ENCODE data around the gene SPINK1. TPM values are rescaled to one million over a fixed set of nuclear protein-coding genes. Genes with fewer than 3 reads are reported as not detected.

Gene SPINK1
- total and polyA plus RNA-seq, 2 of the 13 experiments (the other 11 are each of a cell fraction or from before 2014, with no cell fraction given), result 14.7 to 17.1 TPM

DNA sequence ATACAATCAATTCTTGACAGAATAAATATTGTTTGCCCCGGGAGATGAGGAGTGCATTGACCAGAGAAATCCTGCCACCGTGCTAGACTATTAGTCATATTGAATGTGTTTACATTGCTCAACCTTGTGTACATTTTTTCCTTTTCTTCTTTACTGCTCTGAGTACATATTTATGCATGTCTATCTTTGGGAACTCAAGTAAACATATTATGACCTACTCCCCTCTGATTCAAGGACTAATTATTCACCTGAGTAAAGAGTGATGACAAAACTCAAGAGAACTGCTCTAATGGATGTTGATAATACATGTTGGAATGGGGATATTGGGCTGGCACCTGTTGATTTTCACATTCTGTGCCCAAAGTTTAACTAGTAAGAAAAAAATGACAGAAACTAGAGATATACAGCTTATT is 3.9 kb upstream of the SPINK1 start (continued):
- TF ChIP-seq ZNF775 (CRISPR knock-in tag; IDR thresholded peaks at IDR 0.05; ENCODE audit: borderline replicate concordance) (no peak), GLMP (CRISPR knock-in tag; IDR thresholded peaks at IDR 0.05; ENCODE audit: borderline replicate concordance) (no peak), ZNF788 (CRISPR knock-in tag; IDR thresholded peaks at IDR 0.05; ENCODE audit: borderline replicate concordance) (no peak), XRCC5 (optimal IDR thresholded peaks at IDR 0.05; ENCODE audit: low read length) (no peak), ATAD3A (CRISPR knock-in tag; IDR thresholded peaks at IDR 0.05) (no peak), JUNB (CRISPR knock-in tag; IDR thresholded peaks at IDR 0.05; ENCODE audit: borderline replicate concordance) (peak; percentile 100), YEATS2 (CRISPR knock-in tag; IDR thresholded peaks at IDR 0.05; ENCODE audit: borderline replicate concordance) (peak; percentile 73; the same call in 1 of the 2 replicates), ZNF768 (CRISPR knock-in tag; IDR thresholded peaks at IDR 0.05) (no peak), DNMT1 (CRISPR knock-in tag; IDR thresholded peaks at IDR 0.05) (no peak), ZFP37 (CRISPR knock-in tag; IDR thresholded peaks at IDR 0.05; ENCODE audit: borderline replicate concordance) (no peak), SRSF1 (optimal IDR thresholded peaks at IDR 0.05; ENCODE audit: low read depth, low read length) (no peak), ZFX (CRISPR knock-in tag; IDR thresholded peaks at IDR 0.05; ENCODE audit: low read depth) (no peak), ZFP62 (CRISPR knock-in tag; IDR thresholded peaks at IDR 0.05) (no peak), ZNF274 (CRISPR knock-in tag; IDR thresholded peaks at IDR 0.05) (no peak)
- TF ChIP-seq, protein P1, sequence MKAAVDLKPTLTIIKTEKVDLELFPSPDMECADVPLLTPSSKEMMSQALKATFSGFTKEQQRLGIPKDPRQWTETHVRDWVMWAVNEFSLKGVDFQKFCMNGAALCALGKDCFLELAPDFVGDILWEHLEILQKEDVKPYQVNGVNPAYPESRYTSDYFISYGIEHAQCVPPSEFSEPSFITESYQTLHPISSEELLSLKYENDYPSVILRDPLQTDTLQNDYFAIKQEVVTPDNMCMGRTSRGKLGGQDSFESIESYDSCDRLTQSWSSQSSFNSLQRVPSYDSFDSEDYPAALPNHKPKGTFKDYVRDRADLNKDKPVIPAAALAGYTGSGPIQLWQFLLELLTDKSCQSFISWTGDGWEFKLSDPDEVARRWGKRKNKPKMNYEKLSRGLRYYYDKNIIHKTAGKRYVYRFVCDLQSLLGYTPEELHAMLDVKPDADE (CRISPR knock-in tag; IDR thresholded peaks at IDR 0.05), result no peak
- TF ChIP-seq, protein P2, sequence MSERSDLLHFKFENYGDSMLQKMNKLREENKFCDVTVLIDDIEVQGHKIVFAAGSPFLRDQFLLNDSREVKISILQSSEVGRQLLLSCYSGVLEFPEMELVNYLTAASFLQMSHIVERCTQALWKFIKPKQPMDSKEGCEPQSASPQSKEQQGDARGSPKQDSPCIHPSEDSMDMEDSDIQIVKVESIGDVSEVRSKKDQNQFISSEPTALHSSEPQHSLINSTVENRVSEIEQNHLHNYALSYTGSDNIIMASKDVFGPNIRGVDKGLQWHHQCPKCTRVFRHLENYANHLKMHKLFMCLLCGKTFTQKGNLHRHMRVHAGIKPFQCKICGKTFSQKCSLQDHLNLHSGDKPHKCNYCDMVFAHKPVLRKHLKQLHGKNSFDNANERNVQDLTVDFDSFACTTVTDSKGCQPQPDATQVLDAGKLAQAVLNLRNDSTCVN (CRISPR knock-in tag; IDR thresholded peaks at IDR 0.05; ENCODE audit: borderline replicate concordance), result no peak
- TF ChIP-seq, protein P3, sequence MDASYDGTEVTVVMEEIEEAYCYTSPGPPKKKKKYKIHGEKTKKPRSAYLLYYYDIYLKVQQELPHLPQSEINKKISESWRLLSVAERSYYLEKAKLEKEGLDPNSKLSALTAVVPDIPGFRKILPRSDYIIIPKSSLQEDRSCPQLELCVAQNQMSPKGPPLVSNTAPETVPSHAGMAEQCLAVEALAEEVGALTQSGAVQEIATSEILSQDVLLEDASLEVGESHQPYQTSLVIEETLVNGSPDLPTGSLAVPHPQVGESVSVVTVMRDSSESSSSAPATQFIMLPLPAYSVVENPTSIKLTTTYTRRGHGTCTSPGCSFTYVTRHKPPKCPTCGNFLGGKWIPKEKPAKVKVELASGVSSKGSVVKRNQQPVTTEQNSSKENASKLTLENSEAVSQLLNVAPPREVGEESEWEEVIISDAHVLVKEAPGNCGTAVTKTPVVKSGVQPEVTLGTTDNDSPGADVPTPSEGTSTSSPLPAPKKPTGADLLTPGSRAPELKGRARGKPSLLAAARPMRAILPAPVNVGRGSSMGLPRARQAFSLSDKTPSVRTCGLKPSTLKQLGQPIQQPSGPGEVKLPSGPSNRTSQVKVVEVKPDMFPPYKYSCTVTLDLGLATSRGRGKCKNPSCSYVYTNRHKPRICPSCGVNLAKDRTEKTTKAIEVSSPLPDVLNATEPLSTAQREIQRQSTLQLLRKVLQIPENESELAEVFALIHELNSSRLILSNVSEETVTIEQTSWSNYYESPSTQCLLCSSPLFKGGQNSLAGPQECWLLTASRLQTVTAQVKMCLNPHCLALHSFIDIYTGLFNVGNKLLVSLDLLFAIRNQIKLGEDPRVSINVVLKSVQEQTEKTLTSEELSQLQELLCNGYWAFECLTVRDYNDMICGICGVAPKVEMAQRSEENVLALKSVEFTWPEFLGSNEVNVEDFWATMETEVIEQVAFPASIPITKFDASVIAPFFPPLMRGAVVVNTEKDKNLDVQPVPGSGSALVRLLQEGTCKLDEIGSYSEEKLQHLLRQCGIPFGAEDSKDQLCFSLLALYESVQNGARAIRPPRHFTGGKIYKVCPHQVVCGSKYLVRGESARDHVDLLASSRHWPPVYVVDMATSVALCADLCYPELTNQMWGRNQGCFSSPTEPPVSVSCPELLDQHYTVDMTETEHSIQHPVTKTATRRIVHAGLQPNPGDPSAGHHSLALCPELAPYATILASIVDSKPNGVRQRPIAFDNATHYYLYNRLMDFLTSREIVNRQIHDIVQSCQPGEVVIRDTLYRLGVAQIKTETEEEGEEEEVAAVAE (CRISPR knock-in tag; IDR thresholded peaks at IDR 0.05; ENCODE audit: borderline replicate concordance), result peak; percentile 75
- TF ChIP-seq, protein P4, sequence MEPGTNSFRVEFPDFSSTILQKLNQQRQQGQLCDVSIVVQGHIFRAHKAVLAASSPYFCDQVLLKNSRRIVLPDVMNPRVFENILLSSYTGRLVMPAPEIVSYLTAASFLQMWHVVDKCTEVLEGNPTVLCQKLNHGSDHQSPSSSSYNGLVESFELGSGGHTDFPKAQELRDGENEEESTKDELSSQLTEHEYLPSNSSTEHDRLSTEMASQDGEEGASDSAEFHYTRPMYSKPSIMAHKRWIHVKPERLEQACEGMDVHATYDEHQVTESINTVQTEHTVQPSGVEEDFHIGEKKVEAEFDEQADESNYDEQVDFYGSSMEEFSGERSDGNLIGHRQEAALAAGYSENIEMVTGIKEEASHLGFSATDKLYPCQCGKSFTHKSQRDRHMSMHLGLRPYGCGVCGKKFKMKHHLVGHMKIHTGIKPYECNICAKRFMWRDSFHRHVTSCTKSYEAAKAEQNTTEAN (CRISPR knock-in tag; conservative IDR thresholded peaks at IDR 0.05), result 0 out of 2 replicates have a peak, but pooled peaks have one; percentile 34

Measured in HepG2 (cell line).